Fibroblast of mammary gland (primary cell): ENCODE measurements around the gene WAS.

Experiments used
- DNase-seq: peaks from one replicate; pipeline ENCODE4 v3.0.0-alpha.2; 2010; ENCODE audit warnings: low read depth
- H3K4me3 ChIP-seq: 2 replicates; pipeline ENCODE4 v1.5.1; 2011; ENCODE audit warnings: low read depth, mild to moderate bottlenecking, low read length, moderate library complexity; ENCODE audit not compliant: control insufficient read depth
- TF ChIP-seq, protein P1 (sequence below): conservative IDR thresholded peaks from 2 replicates; pipeline ENCODE4 v1.5.1; 2011; ENCODE audit warnings: low read depth, low read length, inconsistent platforms; ENCODE audit not compliant: control insufficient read depth, insufficient read depth

The WAS gene

DNA sequence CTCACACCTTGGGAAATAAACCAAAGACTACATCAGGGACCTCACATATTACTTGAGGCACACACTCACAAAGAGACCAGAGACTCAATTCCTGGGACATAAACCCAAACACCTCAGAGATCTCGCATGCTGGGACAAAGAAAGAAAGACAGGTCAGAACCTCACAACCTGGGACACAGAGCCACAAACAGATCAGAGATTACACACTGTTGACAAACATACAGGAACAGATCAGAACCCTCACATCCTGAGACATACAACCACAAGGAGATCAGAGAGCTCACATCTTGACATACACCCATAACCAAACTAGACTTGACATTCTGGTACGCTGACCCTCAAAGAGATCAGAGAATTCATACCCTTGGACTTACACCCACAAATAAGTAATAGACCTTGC lies 30.2 kb downstream of the WAS start:
- TF ChIP-seq, protein P1, sequence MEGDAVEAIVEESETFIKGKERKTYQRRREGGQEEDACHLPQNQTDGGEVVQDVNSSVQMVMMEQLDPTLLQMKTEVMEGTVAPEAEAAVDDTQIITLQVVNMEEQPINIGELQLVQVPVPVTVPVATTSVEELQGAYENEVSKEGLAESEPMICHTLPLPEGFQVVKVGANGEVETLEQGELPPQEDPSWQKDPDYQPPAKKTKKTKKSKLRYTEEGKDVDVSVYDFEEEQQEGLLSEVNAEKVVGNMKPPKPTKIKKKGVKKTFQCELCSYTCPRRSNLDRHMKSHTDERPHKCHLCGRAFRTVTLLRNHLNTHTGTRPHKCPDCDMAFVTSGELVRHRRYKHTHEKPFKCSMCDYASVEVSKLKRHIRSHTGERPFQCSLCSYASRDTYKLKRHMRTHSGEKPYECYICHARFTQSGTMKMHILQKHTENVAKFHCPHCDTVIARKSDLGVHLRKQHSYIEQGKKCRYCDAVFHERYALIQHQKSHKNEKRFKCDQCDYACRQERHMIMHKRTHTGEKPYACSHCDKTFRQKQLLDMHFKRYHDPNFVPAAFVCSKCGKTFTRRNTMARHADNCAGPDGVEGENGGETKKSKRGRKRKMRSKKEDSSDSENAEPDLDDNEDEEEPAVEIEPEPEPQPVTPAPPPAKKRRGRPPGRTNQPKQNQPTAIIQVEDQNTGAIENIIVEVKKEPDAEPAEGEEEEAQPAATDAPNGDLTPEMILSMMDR = no peak
- no peak for DNase-seq
- no peak overlapping the region for H3K4me3 ChIP-seq

DNA sequence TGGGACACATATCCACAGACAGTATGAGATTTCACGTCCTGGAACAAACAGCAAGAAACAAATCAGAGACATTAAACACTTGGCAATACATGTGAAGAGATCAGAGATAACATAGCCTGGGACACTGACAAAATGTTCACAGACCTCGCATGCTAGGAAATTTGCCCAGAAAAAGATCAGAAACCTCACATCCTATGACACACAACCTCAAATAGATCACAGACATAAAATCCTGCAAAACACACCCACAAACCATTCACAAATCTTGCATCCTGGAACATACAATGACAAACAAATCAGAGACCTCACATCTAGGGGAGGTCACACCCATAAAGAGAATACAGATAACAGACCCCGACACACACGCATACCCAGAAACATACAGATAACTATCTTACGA lies 31.0 kb downstream of the WAS start:
- TF ChIP-seq, protein P1 = no peak
- DNase-seq = peak; percentile 54
- no peak overlapping the region for H3K4me3 ChIP-seq

DNA sequence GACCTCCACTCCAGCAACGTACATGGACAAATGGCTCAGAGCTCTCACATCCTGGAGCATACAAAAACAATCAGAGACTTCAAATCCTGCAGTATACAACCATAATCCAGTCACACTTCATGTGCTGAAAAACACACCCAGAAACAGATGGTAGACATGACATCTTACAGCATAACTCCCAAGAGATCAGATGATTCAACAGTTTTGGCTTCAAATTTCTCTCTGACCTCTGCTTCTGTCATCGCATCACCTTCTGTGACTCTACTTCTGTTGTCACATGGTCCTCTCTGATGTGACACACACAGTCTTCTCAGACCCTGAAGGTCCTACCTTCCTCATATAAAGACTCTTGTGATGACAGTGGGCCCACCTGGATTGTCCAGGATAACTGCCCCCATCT lies 31.5 kb downstream of the WAS start:
- no peak overlapping the region for H3K4me3 ChIP-seq
- TF ChIP-seq, protein P1 = no peak
- DNase-seq = peak; percentile 86

DNA sequence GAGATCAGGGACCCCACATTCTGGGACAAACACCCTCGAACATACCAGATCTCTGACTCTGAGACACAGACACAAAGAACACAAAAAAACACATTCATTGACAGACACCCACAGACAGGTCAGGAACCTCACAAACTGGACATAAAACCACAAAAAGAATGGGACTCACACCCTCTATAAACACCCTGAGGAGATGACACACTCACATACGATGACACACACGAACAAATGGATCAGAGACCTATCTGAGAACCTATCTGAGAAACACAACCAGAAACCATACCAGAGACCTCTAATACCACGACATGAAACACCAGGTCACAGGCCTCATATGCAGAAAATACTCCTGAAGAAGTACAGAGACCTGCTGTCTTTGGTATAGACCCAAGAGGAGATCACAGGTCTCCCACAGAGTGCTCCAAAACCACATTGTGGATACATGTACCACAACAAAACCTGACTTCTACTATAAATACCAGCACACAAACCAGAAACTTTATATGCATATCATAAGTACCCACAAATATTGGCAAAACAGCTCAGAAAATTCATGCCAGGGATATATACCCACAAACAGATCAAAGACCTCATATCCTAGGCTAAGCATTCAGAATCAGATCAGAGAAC lies 32.4 kb downstream of the WAS start:
- peak; percentile 45 for DNase-seq
- H3K4me3 ChIP-seq = no peak overlapping the region
- TF ChIP-seq, protein P1 = no peak

DNA sequence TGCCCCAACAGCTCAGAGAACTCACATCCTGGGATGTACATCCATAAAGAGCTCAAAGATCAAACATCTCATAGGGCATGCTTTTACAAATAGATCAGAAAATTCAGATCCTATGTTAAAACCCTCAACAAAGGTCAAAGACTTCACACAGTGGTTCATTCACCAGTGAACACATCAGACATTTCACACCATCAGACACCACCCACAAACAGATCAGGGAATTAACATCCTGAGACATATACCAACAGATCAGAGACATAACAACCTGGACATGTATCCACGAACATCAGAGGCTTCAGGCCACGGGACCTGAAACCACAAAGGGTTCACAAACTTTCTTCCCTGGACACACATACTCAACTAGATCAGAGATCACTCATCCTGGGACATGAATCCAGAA lies 36.4 kb downstream of the WAS start:
- TF ChIP-seq, protein P1 = no peak
- no peak overlapping the region for H3K4me3 ChIP-seq
- no peak for DNase-seq

DNA sequence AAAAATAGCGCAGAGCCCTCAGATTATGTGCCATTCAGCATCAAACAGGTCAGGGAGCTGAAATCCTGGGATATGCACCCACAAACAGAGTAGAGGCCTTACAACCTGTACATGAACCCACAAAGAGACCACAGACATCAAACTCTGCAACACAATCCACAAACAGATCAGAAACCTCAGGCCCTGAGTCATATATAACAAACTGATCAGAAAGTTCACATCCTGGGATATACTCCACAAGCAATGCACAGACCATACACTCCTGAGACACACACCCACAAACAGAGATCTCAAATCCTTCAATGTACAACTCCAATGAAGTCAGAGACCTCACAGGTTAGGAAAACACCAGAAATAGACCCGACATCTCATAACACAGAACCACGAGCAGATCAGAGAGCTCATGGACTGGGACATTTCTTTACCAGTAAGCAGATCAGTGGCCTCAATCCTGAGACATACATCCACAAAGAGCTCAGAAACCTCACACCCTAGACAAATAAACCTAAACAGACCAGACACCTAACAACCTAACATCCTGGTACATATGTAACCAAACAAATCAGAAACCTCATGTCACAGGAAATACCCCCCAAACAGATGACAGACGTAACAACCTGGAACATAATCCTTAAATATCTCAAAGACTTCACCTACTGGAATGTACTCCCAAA lies 37.1 kb downstream of the WAS start:
- H3K4me3 ChIP-seq = no peak overlapping the region
- TF ChIP-seq, protein P1 = no peak
- no peak for DNase-seq

DNA sequence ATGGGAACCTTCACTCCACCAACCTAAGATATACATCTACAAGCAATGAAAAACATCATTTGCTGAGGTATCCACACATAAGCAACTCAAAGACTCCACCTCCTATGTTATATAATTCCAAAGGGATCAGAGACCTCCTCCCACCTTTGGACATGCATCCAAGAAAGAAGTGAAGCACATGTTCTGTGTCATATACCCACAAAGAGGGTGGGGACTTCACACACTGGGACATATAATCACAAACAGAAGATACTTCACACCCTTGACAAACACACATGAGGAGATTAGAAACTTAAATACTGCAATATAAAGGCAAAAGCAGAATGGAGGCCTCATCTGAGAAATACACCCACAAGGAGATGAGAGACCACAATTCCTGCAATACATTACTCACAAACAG lies 38.3 kb downstream of the WAS start:
- TF ChIP-seq, protein P1 = no peak
- H3K4me3 ChIP-seq = no peak overlapping the region
- no peak for DNase-seq
